ENCODE measurements around the gene MLXIPL. TPM values are rescaled to one million over a fixed set of nuclear protein-coding genes. Genes with fewer than 3 reads are reported as not detected.
A peak's percentile ranks its signal among the peaks of the same experiment; 100 is the strongest.
"Not testable (repeated sequence)": the region's sequence is repeated elsewhere in the genome, so short reads cannot be mapped to it uniquely, and the experiment has no call there.

MLXIPL gene
- total and polyA plus RNA-seq, 7 donors: 11.1 to 65.2 (median 22.9) TPM

DNA sequence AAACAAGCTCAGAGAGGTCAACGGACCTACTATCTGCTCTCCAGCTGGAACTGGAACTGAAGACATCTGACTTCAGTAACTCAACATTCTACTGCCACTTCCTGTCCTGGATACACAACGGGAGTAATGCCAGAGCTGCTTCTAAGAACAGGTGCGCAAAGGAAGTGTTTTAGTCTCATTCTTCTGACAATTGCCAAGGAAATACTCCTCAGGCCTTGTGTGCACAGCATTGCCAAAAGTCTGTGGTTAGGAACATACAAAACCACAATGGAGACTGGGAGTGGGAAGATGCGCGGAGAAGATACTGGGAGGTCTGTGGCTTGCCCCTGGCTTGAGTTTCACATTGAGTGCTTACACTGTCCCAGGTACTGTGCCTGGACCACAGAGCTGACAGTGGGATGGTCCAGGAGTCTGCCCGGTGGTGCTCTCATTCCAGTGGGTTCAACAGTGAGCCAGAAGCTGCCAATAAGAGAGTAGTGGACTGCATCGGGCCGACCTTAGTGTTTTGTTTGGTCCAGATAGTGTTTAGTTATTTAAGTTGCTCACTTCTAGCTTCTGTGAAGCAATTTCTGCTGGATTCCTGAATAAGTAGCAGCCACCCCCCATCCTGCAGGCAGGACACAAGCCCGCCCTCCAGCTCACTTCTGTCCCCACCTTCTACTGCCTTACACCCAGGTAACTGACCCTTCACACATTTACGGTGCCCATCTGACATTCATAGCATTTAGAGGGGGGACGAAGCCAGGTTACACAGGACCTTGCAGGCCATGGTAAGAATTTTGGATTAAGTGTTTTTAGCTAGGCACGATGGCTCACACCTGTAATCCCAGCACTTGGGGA is 56.3 kb downstream of the MLXIPL start:
- intact Hi-C loops (cut with DNase I): no loop called here
- ATAC-seq: peak in 3 of 4 donors; percentile 8 to 38 (median 14)

DNA sequence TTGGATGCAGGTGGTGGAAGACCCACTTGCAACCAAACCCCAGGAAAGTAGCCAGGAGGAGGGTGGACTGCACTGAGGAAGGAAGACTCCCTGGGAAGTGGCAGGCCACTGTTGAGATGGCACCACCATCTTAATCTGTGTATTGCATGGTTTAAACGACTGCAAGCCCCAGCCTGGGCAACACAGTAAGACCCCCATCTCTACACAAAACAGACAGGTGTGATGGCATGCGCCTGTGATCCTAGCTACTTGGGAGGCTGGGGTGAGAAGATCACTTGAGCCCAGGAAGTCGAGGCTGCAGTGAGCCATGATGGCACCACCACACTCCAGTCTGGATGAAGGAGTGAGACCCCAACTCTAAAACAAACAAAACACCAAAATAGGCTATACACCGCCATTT is 57.2 kb downstream of the MLXIPL start:
- H3K9me3 ChIP-seq: no peaks in the 10 kb centered on the region
- WGBS, 3 donors: 84 to 92% (median 87%) methylated on average over 4 of the region's 4 CpGs
- no peak overlapping the region for H3K27ac ChIP-seq
- intact Hi-C loops (cut with DNase I): no loop called here
- ATAC-seq (no peak), DNase-seq (no peak)
- TF ChIP-seq, protein P1, sequence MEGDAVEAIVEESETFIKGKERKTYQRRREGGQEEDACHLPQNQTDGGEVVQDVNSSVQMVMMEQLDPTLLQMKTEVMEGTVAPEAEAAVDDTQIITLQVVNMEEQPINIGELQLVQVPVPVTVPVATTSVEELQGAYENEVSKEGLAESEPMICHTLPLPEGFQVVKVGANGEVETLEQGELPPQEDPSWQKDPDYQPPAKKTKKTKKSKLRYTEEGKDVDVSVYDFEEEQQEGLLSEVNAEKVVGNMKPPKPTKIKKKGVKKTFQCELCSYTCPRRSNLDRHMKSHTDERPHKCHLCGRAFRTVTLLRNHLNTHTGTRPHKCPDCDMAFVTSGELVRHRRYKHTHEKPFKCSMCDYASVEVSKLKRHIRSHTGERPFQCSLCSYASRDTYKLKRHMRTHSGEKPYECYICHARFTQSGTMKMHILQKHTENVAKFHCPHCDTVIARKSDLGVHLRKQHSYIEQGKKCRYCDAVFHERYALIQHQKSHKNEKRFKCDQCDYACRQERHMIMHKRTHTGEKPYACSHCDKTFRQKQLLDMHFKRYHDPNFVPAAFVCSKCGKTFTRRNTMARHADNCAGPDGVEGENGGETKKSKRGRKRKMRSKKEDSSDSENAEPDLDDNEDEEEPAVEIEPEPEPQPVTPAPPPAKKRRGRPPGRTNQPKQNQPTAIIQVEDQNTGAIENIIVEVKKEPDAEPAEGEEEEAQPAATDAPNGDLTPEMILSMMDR (IDR thresholded peaks at IDR 0.05): no peak
- no peaks in the 10 kb centered on the region for H3K4me1 ChIP-seq
- H3K4me3 ChIP-seq: no peak overlapping the region
- H3K27me3 ChIP-seq (ENCODE audit: insufficient read depth in 3 of 3, low read length in 2 of 3): no peaks in the 10 kb centered on the region
- H3K36me3 ChIP-seq (ENCODE audit: insufficient read depth in 1 of 2, low read depth in 1 of 2): peaks cover 0 to 36% of the 10 kb centered on the region in 2 donors

More for the DNA sequence above, 56.3 kb downstream of the MLXIPL start:
- Histone ChIP-seq H3K4me1 (no peaks in the 10 kb centered on the region), H3K36me3 (ENCODE audit: insufficient read depth in 1 of 2, low read depth in 1 of 2) (peaks cover 7 to 46% of the 10 kb centered on the region in 2 donors), H3K9me3 (no peaks in the 10 kb centered on the region), H3K4me3 (no peak overlapping the region), H3K27me3 (ENCODE audit: insufficient read depth in 3 of 3, low read length in 2 of 3) (no peaks in the 10 kb centered on the region), H3K27ac (no peak overlapping the region)
- TF ChIP-seq, protein P1 (IDR thresholded peaks at IDR 0.05): no peak
- DNase-seq: no peak
- WGBS, 3 donors: 70 to 75% (median 73%) methylated on average over 12 of the region's 12 CpGs

DNA sequence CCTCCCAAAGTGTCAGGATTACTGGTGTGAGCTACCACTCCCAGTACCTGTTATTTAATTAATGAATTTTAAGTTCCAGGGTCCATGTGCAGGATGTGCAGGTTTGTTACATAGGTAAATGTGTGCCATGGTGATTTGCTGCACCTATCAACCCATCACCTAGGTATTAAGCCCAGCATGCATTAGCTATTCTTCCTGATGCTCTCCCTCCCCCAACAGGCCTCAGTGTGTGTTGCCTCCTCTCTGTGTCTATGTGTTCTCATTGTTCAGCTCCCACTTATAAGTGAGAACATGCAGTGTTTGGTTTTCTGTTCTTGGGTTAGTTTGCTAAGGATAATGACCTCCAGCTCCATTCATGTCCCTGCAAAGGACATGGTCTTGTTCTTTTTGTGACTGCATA is 57.9 kb downstream of the MLXIPL start:
- H3K9me3 ChIP-seq; H3K27me3 ChIP-seq (ENCODE audit: insufficient read depth in 3 of 3, low read length in 2 of 3); DNase-seq; H3K27ac ChIP-seq; H3K4me1 ChIP-seq; intact Hi-C loops (cut with DNase I); ATAC-seq: not testable (repeated sequence)
- H3K36me3 ChIP-seq (ENCODE audit: insufficient read depth in 1 of 2, low read depth in 1 of 2): peaks cover 0 to 29% of the 10 kb centered on the region in 2 donors
- H3K4me3 ChIP-seq: peak overlapping the region; percentile 36

DNA sequence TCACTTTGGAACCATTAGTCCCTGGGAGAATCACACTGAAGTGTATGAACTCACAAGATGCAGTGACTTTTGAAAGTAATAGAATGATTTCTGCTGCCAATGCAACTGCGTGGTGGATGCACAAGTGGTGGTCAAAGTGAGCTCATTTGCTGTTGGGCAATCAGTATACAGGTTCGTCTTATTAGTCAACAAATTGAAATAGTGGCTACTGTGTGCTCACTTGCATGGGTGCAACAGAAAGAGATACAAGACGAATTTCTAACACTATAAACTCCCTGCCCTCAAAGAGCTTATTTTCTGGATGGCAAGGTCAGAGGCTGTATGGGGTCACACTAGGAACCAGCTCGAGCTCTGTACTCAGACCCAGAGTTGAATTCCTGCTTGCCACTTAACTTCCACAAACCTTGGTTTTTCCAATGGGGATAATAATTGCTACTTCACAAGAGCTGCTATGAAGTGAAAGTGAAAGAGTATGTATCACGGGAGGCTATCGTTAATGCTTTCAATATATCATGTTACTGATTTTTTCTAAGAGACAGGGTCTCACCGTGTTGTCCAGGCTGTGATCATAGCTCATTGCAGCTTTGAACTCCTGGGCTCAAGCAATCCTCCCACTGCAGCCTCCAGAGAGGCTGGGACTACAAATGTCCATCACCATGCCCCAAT is 58.5 kb downstream of the MLXIPL start:
- H3K27ac ChIP-seq: no peak overlapping the region

More for the DNA sequence above, 58.5 kb downstream of the MLXIPL start:
- DNase-seq: no peak
- no peaks in the 10 kb centered on the region for H3K9me3 ChIP-seq
- TF ChIP-seq, protein P1 (IDR thresholded peaks at IDR 0.05): no peak
- H3K27me3 ChIP-seq (ENCODE audit: insufficient read depth in 3 of 3, low read length in 2 of 3): no peaks in the 10 kb centered on the region
- peaks cover 0 to 23% of the 10 kb centered on the region in 2 donors for H3K36me3 ChIP-seq (ENCODE audit: insufficient read depth in 1 of 2, low read depth in 1 of 2)
- peak overlapping the region; percentile 36 for H3K4me3 ChIP-seq
- 55 to 60% (median 56%) methylated on average over 7 of the region's 7 CpGs for WGBS, 3 donors
- intact Hi-C loops (cut with DNase I): no loop called here
- peak in 1 of 4 donors; percentile 7 for ATAC-seq
- no peaks in the 10 kb centered on the region for H3K4me1 ChIP-seq
